Activated CD8-positive, alpha-beta T cell treated with anti-CD3 and anti-CD28 coated beads for 36 hours (primary cell): ENCODE results near the gene KAZN. TPM values are rescaled to one million over a fixed set of nuclear protein-coding genes. Genes with fewer than 3 reads are reported as not detected.

ENCODE experiments used
- ATAC-seq: fragments of 200-7000 bp; cut with Tn5 transposase; one replicate; pipeline ENCODE4 v1.10.0; 2021; ENCODE audit warnings: mild to moderate bottlenecking, moderate library complexity
- CTCF ChIA-PET: fragments of 350-600 bp; sonication (Branson Sonifier 250); formaldehyde crosslinking; loops from one replicate; lab custom pipeline; 2021; ENCODE audit warnings: antibody characterized with exemption; lab: Charles Lee
- POLR2A ChIA-PET: fragments of 350-600 bp; sonication (Branson Sonifier 250); formaldehyde crosslinking; loops from one replicate; lab custom pipeline; 2021; ENCODE audit warnings: antibody characterized with exemption; lab: Charles Lee
- DNase-seq: peaks from one replicate; pipeline ENCODE4 v3.0.0-alpha.2; 2020
- H3K27ac Mint-ChIP-seq: one replicate; pipeline ENCODE4 v1.8.0; 2021; ENCODE audit warnings: mild to moderate bottlenecking, mixed read lengths
- H3K27me3 Mint-ChIP-seq: one replicate; pipeline ENCODE4 v1.8.0; 2021; ENCODE audit warnings: mixed read lengths
- H3K36me3 Mint-ChIP-seq: one replicate; pipeline ENCODE4 v1.8.0; 2021; ENCODE audit warnings: low read depth, mixed read lengths
- H3K4me1 Mint-ChIP-seq: one replicate; pipeline ENCODE4 v1.8.0; 2021; ENCODE audit warnings: low read depth, mixed read lengths
- H3K4me3 Mint-ChIP-seq: one replicate; pipeline ENCODE4 v1.8.0; 2021; ENCODE audit warnings: mild to moderate bottlenecking, moderate library complexity, mixed read lengths
- H3K9me3 Mint-ChIP-seq: one replicate; pipeline ENCODE4 v1.8.0; 2021; ENCODE audit warnings: mixed read lengths
- intact Hi-C: fragments of 100-400 bp; cut with micrococcal nuclease; formaldehyde crosslinking; loops from one replicate; pipeline ENCODE4 v1.10.0; 2022
- total RNA-seq, 2 experiments: library from RNA; stranded (reverse); gene quantifications; one replicate each; pipeline ENCODE4 v1.2.3, GENCODE V29; 2021
- TF ChIP-seq, protein P1 (sequence below): fragments of 200-600 bp; IDR thresholded peaks from one replicate; pipeline ENCODE4 v1.8.0; 2022; ENCODE audit warnings: antibody characterized with exemption, mild to moderate bottlenecking

KAZN gene
- total RNA-seq, 2 experiments from 2014 or later = 1.7 to 1.9 TPM

DNA sequence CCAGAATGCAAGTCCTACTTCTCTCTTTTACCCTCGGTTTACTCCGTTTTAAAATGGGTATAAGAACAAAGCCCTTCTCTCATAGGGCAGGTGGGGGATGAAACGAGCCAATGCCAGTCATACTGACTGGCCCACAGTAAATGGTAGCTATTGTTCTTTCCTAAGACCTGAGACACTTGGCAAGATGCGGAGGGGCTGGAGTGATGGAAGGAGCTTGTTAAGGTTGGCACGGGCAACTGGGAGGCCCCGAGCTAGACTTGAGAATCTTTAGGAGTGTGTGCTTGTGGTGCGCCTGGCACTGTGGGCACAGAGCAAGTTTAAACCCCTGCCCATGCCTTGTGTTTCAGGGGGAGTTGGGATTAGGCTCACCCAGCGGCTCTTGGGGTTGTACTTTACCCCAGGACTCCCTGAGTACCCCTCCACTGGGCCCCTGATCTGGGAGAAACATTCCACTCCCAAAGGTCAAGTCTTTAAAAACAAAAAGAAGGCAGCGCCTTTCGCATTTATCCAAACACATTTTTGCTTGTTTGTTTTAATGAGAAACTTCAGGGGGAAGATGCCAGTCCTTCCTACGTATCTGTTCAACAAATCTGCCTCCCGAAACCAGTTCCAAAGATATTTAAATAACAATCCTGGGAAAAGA is 314.5 kb downstream of the KAZN start:
- no peak overlapping the region for H3K4me3 Mint-ChIP-seq
- H3K4me1 Mint-ChIP-seq = no peaks in the 10 kb centered on the region
- no peaks in the 10 kb centered on the region for H3K9me3 Mint-ChIP-seq
- intact Hi-C loops = loop anchor here (10.0 kb wide), 1 partner anchor 112 kb away; no protein-coding TSS in a partner anchor
- H3K36me3 Mint-ChIP-seq = no peaks in the 10 kb centered on the region
- TF ChIP-seq, protein P1, sequence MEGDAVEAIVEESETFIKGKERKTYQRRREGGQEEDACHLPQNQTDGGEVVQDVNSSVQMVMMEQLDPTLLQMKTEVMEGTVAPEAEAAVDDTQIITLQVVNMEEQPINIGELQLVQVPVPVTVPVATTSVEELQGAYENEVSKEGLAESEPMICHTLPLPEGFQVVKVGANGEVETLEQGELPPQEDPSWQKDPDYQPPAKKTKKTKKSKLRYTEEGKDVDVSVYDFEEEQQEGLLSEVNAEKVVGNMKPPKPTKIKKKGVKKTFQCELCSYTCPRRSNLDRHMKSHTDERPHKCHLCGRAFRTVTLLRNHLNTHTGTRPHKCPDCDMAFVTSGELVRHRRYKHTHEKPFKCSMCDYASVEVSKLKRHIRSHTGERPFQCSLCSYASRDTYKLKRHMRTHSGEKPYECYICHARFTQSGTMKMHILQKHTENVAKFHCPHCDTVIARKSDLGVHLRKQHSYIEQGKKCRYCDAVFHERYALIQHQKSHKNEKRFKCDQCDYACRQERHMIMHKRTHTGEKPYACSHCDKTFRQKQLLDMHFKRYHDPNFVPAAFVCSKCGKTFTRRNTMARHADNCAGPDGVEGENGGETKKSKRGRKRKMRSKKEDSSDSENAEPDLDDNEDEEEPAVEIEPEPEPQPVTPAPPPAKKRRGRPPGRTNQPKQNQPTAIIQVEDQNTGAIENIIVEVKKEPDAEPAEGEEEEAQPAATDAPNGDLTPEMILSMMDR = no peak
- no peak overlapping the region for H3K27ac Mint-ChIP-seq
- DNase-seq = no peak
- POLR2A ChIA-PET = interaction anchor here (1.1 kb wide), 1 partner anchor 12 kb away, joined by 3 read pairs; no protein-coding TSS in a partner anchor
- CTCF ChIA-PET = no interaction called here
- no peak for ATAC-seq
- H3K27me3 Mint-ChIP-seq = no peaks in the 10 kb centered on the region

DNA sequence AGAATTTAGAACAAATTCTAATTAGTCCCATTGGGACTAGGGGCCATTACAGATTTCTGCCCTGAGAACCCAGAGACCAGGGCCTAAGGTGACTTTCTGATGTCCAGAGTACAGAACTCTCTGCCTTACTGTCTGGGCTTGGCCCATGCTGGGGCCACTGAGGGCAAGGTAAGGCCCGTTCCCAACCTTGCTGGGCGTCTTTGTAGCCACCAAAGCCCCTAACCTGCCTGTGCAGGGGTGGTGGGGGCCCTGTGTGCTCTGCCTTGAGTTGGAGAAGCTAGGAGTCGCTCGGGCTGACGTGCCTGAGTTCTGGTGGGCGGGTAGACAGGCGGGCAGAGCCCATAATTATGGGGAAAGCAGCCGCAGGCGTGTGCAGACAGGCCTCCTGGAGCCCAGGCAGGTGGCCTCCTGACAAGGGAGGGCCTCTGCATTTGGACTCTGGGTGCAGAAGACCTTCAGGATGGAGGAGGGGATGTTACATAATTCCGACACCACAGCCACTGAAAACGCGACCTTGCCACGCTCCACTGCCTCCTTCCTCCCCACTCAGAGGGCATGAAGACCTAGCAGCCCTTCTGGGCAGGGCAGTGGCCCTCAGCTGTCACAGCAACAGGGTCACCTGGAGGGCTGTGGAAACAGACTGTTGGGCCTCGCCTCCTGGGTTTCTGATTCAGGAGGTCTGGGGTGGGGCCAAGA is 315.1 kb downstream of the KAZN start:
- DNase-seq = no peak
- H3K27ac Mint-ChIP-seq = no peak overlapping the region
- intact Hi-C loops = loop anchor here (10.0 kb wide), 1 partner anchor 111 kb away; no protein-coding TSS in a partner anchor

DNA sequence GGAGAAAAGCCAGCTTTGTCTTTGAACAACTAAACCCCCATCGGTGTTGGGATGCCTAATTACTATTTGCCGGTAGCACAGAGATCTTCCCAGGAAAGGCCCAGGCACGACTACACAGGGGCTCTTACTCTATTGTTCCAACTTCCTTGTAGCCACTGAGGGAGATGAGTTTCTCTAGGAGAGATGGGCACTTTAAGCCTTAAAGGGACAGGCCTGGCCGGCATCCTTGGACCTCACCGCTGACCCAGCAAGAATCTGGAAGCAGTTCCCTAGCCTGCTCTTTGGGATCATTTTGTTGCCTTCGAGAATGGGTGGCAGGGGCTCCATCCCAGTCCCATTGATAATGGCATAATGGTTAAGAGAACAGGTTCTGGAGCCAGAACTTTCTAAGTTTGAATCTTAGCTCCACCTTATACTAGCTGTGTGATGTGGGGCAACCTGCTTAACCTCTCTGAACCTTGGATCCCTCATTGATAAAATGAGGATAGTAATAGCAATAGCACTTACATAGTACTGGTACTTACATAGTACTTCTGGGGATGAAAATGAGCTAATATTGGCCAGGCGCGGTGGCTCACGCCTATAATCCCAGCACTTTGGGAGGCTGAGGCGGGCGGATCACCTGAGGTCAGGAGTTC is 316.0 kb downstream of the KAZN start:
- intact Hi-C loops = loop anchor here (10.0 kb wide), 1 partner anchor 110 kb away; no protein-coding TSS in a partner anchor
- H3K9me3 Mint-ChIP-seq = no peaks in the 10 kb centered on the region
- ChIA-PET CTCF (interaction anchor here (1.0 to 1.4 kb wide), 5 partner anchors 17 to 113 kb away, joined by 3 to 7 read pairs (median 3); no protein-coding TSS in a partner anchor), POLR2A (no interaction called here)
- no peak overlapping the region for H3K4me3 Mint-ChIP-seq
- H3K27ac Mint-ChIP-seq = no peak overlapping the region
- no peaks in the 10 kb centered on the region for H3K4me1 Mint-ChIP-seq
- no peak for ATAC-seq
- TF ChIP-seq, protein P1 = no peak
- H3K27me3 Mint-ChIP-seq = no peaks in the 10 kb centered on the region
- H3K36me3 Mint-ChIP-seq = no peaks in the 10 kb centered on the region
- DNase-seq = no peak

More for the DNA sequence above, 315.1 kb downstream of the KAZN start:
- Mint-ChIP-seq H3K9me3 (no peaks in the 10 kb centered on the region), H3K4me1 (no peaks in the 10 kb centered on the region), H3K27me3 (no peaks in the 10 kb centered on the region), H3K36me3 (no peaks in the 10 kb centered on the region), H3K4me3 (no peak overlapping the region)
- POLR2A ChIA-PET = no interaction called here
- CTCF ChIA-PET = no interaction called here
- TF ChIP-seq, protein P1 = no peak
- no peak for ATAC-seq

DNA sequence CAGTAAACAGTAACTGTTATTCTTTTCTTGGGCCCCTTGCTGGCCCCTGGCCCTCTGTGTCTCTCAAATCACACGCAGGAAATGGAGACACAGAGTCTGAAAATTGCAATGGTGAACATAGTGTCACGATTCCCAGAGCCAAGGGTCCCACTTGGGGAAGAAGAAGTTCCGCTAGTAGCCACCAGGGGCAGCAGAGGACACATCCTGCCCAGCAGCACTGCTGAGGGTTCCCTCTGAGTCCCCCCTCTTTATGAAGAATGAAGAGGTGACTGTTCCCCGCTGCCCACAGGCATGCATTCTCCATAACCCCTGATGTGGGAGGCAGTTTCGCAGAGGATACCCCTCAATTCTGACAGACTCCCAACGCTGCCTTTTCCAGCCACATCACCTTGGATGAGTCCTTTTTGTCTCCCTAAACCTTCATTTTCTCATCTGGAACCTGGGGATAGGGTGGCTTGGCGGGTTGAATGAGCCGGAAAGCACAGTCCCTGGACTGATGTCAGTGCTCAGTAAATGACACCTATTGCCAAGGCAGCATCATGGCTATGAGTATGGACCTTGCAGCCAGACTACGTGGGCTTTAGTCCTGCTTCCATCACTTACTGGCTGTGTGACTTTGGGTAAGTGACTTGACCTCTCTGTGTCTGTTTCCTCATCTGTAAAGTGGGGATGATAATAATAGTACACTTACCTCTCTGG is 317.0 kb downstream of the KAZN start:
- H3K27ac Mint-ChIP-seq = no peak overlapping the region
- no peaks in the 10 kb centered on the region for H3K36me3 Mint-ChIP-seq
- H3K9me3 Mint-ChIP-seq = no peaks in the 10 kb centered on the region
- peak; percentile 70 for DNase-seq
- ChIA-PET CTCF (interaction anchor here (1.0 to 1.4 kb wide), 5 partner anchors 18 to 112 kb away, joined by 3 to 7 read pairs (median 3); no protein-coding TSS in a partner anchor), POLR2A (no interaction called here)
- no peak overlapping the region for H3K4me3 Mint-ChIP-seq
- ATAC-seq = peak; percentile 87
- TF ChIP-seq, protein P1 = peak; percentile 82
- intact Hi-C loops = loop anchor here (10.0 kb wide), 1 partner anchor 109 kb away; no protein-coding TSS in a partner anchor
- no peaks in the 10 kb centered on the region for H3K4me1 Mint-ChIP-seq
- no peaks in the 10 kb centered on the region for H3K27me3 Mint-ChIP-seq
